ENCODE measurements around the gene PPFIA3. TPM values are rescaled to one million over a fixed set of nuclear protein-coding genes. Genes with fewer than 3 reads are reported as not detected.
A peak's percentile ranks its signal among the peaks of the same experiment; 100 is the strongest.

Gene PPFIA3
- total RNA-seq, 1 experiment from 2014 or later = 8.3 TPM

- Histone ChIP-seq H4K20me1 (ENCODE audit: insufficient read depth) (peaks cover 90% of the 10 kb centered on the region), H3K27me3 (ENCODE audit: insufficient read depth, low read depth) (no peaks in the 10 kb centered on the region), H3K27ac (0 out of 2 replicates have a peak overlapping the region, but pooled peaks have one; percentile 31), H3K4me2 (no peak overlapping the region), H3K9me2 (ENCODE audit: insufficient read depth) (no peaks in the 10 kb centered on the region), H3K9me3 (ENCODE audit: insufficient read depth, low read depth) (no peaks in the 10 kb centered on the region), H3F3A (ENCODE audit: insufficient read depth, low read depth) (peaks cover 69% of the 10 kb centered on the region), H3K36me3 (ENCODE audit: low read depth) (peaks cover 49% of the 10 kb centered on the region), H3K79me2 (ENCODE audit: low read depth) (peaks cover 59% of the 10 kb centered on the region), H2AFZ (no peak overlapping the region), H3K4me1 (replicated peaks; ENCODE audit: insufficient read depth) (no peaks in the 10 kb centered on the region; the same call in 1 of the 2 replicates), H3K4me3 (no peak overlapping the region)
- intact Hi-C loops (cut with micrococcal nuclease; ENCODE audit: unreplicated experiment) = loop anchor here (1.0 to 5.0 kb wide), 2 partner anchors 100 to 127 kb away; no protein-coding TSS in a partner anchor
- TF ChIP-seq, protein P1, sequence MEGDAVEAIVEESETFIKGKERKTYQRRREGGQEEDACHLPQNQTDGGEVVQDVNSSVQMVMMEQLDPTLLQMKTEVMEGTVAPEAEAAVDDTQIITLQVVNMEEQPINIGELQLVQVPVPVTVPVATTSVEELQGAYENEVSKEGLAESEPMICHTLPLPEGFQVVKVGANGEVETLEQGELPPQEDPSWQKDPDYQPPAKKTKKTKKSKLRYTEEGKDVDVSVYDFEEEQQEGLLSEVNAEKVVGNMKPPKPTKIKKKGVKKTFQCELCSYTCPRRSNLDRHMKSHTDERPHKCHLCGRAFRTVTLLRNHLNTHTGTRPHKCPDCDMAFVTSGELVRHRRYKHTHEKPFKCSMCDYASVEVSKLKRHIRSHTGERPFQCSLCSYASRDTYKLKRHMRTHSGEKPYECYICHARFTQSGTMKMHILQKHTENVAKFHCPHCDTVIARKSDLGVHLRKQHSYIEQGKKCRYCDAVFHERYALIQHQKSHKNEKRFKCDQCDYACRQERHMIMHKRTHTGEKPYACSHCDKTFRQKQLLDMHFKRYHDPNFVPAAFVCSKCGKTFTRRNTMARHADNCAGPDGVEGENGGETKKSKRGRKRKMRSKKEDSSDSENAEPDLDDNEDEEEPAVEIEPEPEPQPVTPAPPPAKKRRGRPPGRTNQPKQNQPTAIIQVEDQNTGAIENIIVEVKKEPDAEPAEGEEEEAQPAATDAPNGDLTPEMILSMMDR (conservative IDR thresholded peaks at IDR 0.05) = peak; percentile 100
- no peak for TF ChIP-seq EZH2 (IDR thresholded peaks at IDR 0.05; ENCODE audit: low read depth)
- peak; percentile 74 to 75 for DNase-seq
- CTCF ChIA-PET = interaction anchor here (0.5 to 1.3 kb wide), 13 partner anchors 16 to 461 kb away, joined by 3 to 21 read pairs (median 4); partner anchors contain the start of genes DBP, GYS1, RCN3 and RUVBL2
- POLR2A ChIA-PET (ENCODE audit: unreplicated experiment) = interaction anchor here (0.5 to 1.0 kb wide), 8 partner anchors 17 to 567 kb away, joined by 4 to 6 read pairs (median 5); partner anchors contain the start of genes LIN7B and PIH1D1
- BruUV-seq (replicated peaks) = no TSS peak
Measured at GRCh38 chr19:49097453-49098288, 21.7 kb upstream of the PPFIA3 start.

- POLR2A ChIA-PET (ENCODE audit: unreplicated experiment) = interaction anchor here (0.8 kb wide), 1 partner anchor 100 kb away, joined by 5 read pairs; no protein-coding TSS in a partner anchor
- H3K4me3 ChIP-seq = no peak overlapping the region
- no peaks in the 10 kb centered on the region for H3K9me3 ChIP-seq (ENCODE audit: insufficient read depth, low read depth)
- H2AFZ ChIP-seq = no peak overlapping the region
- no peaks in the 10 kb centered on the region for H3K9me2 ChIP-seq (ENCODE audit: insufficient read depth)
- H3F3A ChIP-seq (ENCODE audit: insufficient read depth, low read depth) = peaks cover 62% of the 10 kb centered on the region
- no peak overlapping the region for H3K27ac ChIP-seq
- DNase-seq = no peak
- no peak overlapping the region for H3K4me2 ChIP-seq
- peaks cover 50% of the 10 kb centered on the region for H3K79me2 ChIP-seq (ENCODE audit: low read depth)
- CTCF ChIA-PET = no interaction called here
- no TSS peak for BruUV-seq (replicated peaks)
- no peak for TF ChIP-seq EZH2 (IDR thresholded peaks at IDR 0.05; ENCODE audit: low read depth)
- TF ChIP-seq, protein P1 (conservative IDR thresholded peaks at IDR 0.05) = no peak
- peaks cover 46% of the 10 kb centered on the region for H3K36me3 ChIP-seq (ENCODE audit: low read depth)
- no peaks in the 10 kb centered on the region; the same call in 1 of the 2 replicates for H3K4me1 ChIP-seq (replicated peaks; ENCODE audit: insufficient read depth)
- peaks cover 90% of the 10 kb centered on the region for H4K20me1 ChIP-seq (ENCODE audit: insufficient read depth)
- no peaks in the 10 kb centered on the region for H3K27me3 ChIP-seq (ENCODE audit: insufficient read depth, low read depth)
- intact Hi-C loops (cut with micrococcal nuclease; ENCODE audit: unreplicated experiment) = loop anchor here (5.0 kb wide), 1 partner anchor 99 kb away; no protein-coding TSS in a partner anchor
Measured at GRCh38 chr19:49098795-49099194, 20.5 kb upstream of the PPFIA3 start.

- POLR2A ChIA-PET (ENCODE audit: unreplicated experiment) = no interaction called here
- Histone ChIP-seq H3K27ac (no peak overlapping the region), H3K4me2 (no peak overlapping the region), H3F3A (ENCODE audit: insufficient read depth, low read depth) (peaks cover 57% of the 10 kb centered on the region), H3K4me1 (replicated peaks; ENCODE audit: insufficient read depth) (no peaks in the 10 kb centered on the region; the same call in 1 of the 2 replicates), H3K9me3 (ENCODE audit: insufficient read depth, low read depth) (no peaks in the 10 kb centered on the region), H2AFZ (no peak overlapping the region), H3K9me2 (ENCODE audit: insufficient read depth) (no peaks in the 10 kb centered on the region), H3K27me3 (ENCODE audit: insufficient read depth, low read depth) (no peaks in the 10 kb centered on the region), H3K79me2 (ENCODE audit: low read depth) (peaks cover 34% of the 10 kb centered on the region), H4K20me1 (ENCODE audit: insufficient read depth) (peaks cover 89% of the 10 kb centered on the region), H3K4me3 (no peak overlapping the region), H3K36me3 (ENCODE audit: low read depth) (peaks cover 55% of the 10 kb centered on the region)
- peak in 1 of 2 experiments; percentile 35 for DNase-seq
- no peak for TF ChIP-seq EZH2 (IDR thresholded peaks at IDR 0.05; ENCODE audit: low read depth)
- TF ChIP-seq, protein P1 (conservative IDR thresholded peaks at IDR 0.05) = no peak
- CTCF ChIA-PET = no interaction called here
- intact Hi-C loops (cut with micrococcal nuclease; ENCODE audit: unreplicated experiment) = no loop called here
- no TSS peak for BruUV-seq (replicated peaks)
Measured at GRCh38 chr19:49101160-49101559, 18.2 kb upstream of the PPFIA3 start.
